Suprapubic skin (tissue), 4 donors: Measurements from ENCODE around the gene ASXL3.

ENCODE experiments used
- EP300 ChIP-seq: sonication (generic); formaldehyde crosslinking; IDR thresholded peaks from one replicate; pipeline ENCODE4 v1.6.1; 2017; ENCODE audit warnings: antibody characterized with exemption
- POLR2A ChIP-seq, 2 donors: fragments of 450-650 bp; IDR thresholded peaks; one replicate each; pipeline ENCODE4 v1.6.1; 2017; ENCODE audit warnings: antibody characterized with exemption in 2 of 2, mild to moderate bottlenecking in 2 of 2, moderate library complexity in 2 of 2
- POLR2AphosphoS5 ChIP-seq, 3 donors: sonication (generic); formaldehyde crosslinking; IDR thresholded peaks; one replicate each; pipeline ENCODE4 v1.6.1; 2017; ENCODE audit warnings: antibody characterized with exemption in 3 of 3
- TF ChIP-seq, protein P1 (sequence below), 2 donors: fragments of 200-600 bp in 1 of 2; fragments of 450-650 bp in 1 of 2; sonication (generic) in 1 of 2; IDR thresholded peaks; one replicate each; pipeline ENCODE4 v1.5.1; 2016 to 2019; ENCODE audit warnings: antibody characterized with exemption in 2 of 2, mild to moderate bottlenecking in 1 of 2, moderate library complexity in 1 of 2

DNA sequence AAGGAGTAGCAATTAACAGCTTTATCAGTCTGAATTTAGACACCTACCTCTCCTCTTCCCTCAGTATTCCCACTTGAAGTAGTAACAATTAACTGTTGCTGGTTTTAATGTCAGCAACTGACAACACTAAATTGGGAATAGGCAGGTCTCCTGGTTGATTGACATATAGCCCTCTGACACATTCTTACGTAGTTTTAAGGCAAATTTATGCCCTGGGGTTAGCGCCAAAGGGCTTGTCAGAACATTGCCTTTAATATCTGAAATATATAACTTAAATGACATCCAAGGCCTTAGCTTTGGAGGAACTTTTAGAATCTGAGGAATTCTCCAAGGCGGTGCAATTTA lies 7.4 kb downstream of the ASXL3 start:
- TF ChIP-seq, protein P1, sequence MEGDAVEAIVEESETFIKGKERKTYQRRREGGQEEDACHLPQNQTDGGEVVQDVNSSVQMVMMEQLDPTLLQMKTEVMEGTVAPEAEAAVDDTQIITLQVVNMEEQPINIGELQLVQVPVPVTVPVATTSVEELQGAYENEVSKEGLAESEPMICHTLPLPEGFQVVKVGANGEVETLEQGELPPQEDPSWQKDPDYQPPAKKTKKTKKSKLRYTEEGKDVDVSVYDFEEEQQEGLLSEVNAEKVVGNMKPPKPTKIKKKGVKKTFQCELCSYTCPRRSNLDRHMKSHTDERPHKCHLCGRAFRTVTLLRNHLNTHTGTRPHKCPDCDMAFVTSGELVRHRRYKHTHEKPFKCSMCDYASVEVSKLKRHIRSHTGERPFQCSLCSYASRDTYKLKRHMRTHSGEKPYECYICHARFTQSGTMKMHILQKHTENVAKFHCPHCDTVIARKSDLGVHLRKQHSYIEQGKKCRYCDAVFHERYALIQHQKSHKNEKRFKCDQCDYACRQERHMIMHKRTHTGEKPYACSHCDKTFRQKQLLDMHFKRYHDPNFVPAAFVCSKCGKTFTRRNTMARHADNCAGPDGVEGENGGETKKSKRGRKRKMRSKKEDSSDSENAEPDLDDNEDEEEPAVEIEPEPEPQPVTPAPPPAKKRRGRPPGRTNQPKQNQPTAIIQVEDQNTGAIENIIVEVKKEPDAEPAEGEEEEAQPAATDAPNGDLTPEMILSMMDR (IDR thresholded peaks at IDR 0.05) = no peak
- TF ChIP-seq POLR2A (IDR thresholded peaks at IDR 0.05) = no peak
- no peak for TF ChIP-seq EP300
- no peak for TF ChIP-seq POLR2AphosphoS5 (IDR thresholded peaks at IDR 0.05)
